ENCODE data around the gene NMUR1. TPM values are rescaled to one million over a fixed set of nuclear protein-coding genes. Genes with fewer than 3 reads are reported as not detected.
A peak's percentile ranks its signal among the peaks of the same experiment; 100 is the strongest.

The NMUR1 gene
- total RNA-seq, 1 donor from 2014 or later, result 0.22 TPM

GRCh38 chr2:231502596-231502995 is 27.6 kb downstream of the NMUR1 start:
- intact Hi-C loops (cut with DNase I), result no loop called here

GRCh38 chr2:231497651-231498050 is 32.6 kb downstream of the NMUR1 start:
- DNase-seq (ENCODE audit: low spot score), result no peak
- intact Hi-C loops (cut with DNase I), result no loop called here

More at GRCh38 chr2:231502596-231502995, 27.6 kb downstream of the NMUR1 start:
- no peak for DNase-seq (ENCODE audit: low spot score)

GRCh38 chr2:231494669-231495068 is 35.6 kb downstream of the NMUR1 start:
- no peak for DNase-seq (ENCODE audit: low spot score)
- intact Hi-C loops (cut with DNase I), result no loop called here

GRCh38 chr2:231490801-231491200 is 39.4 kb downstream of the NMUR1 start:
- DNase-seq (ENCODE audit: low spot score), result no peak
- intact Hi-C loops (cut with DNase I), result no loop called here

- DNase-seq (ENCODE audit: low spot score), result no peak
- intact Hi-C loops (cut with DNase I), result no loop called here
Measured at GRCh38 chr2:231489990-231490389, 40.3 kb downstream of the NMUR1 start.

GRCh38 chr2:231488331-231488730 is 41.9 kb downstream of the NMUR1 start:
- intact Hi-C loops (cut with DNase I), result no loop called here
- DNase-seq (ENCODE audit: low spot score), result no peak

GRCh38 chr2:231486851-231487596 is 43.2 kb downstream of the NMUR1 start:
- DNase-seq (ENCODE audit: low spot score), result no peak
- intact Hi-C loops (cut with DNase I), result no loop called here

- DNase-seq (ENCODE audit: low spot score), result no peak
- intact Hi-C loops (cut with DNase I), result loop anchor here (1.0 kb wide), 1 partner anchor 74 kb away; no protein-coding TSS in a partner anchor
Measured at GRCh38 chr2:231483398-231484329, 46.6 kb downstream of the NMUR1 start.

GRCh38 chr2:231482806-231483391 is 47.3 kb downstream of the NMUR1 start:
- peak; percentile 90 for DNase-seq (ENCODE audit: low spot score)
- intact Hi-C loops (cut with DNase I), result loop anchor here (1.0 kb wide), 1 partner anchor 74 kb away; no protein-coding TSS in a partner anchor

GRCh38 chr2:231480781-231481180 is 49.5 kb downstream of the NMUR1 start:
- intact Hi-C loops (cut with DNase I), result no loop called here
- DNase-seq (ENCODE audit: low spot score), result no peak

GRCh38 chr2:231479455-231479854 is 50.8 kb downstream of the NMUR1 start:
- no peak for DNase-seq (ENCODE audit: low spot score)
- intact Hi-C loops (cut with DNase I), result no loop called here

- intact Hi-C loops (cut with DNase I), result no loop called here
- no peak for DNase-seq (ENCODE audit: low spot score)
Measured at GRCh38 chr2:231476920-231477319, 53.3 kb downstream of the NMUR1 start.

GRCh38 chr2:231475965-231476364 is 54.3 kb downstream of the NMUR1 start:
- DNase-seq (ENCODE audit: low spot score), result no peak
- intact Hi-C loops (cut with DNase I), result no loop called here

Other genes starting within 250 kb of the NMUR1 start
- 5.4 TPM for gene B3GNT7, start 134.7 kb downstream of the NMUR1 start, total RNA-seq
- 299 TPM for gene NCL, start 66.0 kb downstream of the NMUR1 start, total RNA-seq
- gene TEX44, start 62.4 kb upstream of the NMUR1 start, total RNA-seq, result not detected
- 256 TPM for gene PTMA, start 178.1 kb upstream of the NMUR1 start, total RNA-seq

Data from cardiac septum (tissue), 1 donor.